Aorta (tissue), 5 donors: Measurements from ENCODE around the gene CDK14. TPM values are rescaled to one million over a fixed set of nuclear protein-coding genes. Genes with fewer than 3 reads are reported as not detected.

Experiments
- ATAC-seq: fragments of 200-7000 bp; cut with Tn5 transposase; one replicate; pipeline ENCODE4 v1.9.1; 2022; ENCODE audit warnings: moderate library complexity; ENCODE audit not compliant: low FRiP score
- DNase-seq, 2 donors: peaks; one replicate each; pipeline ENCODE4 v3.0.0-alpha.2; 2020
- H3K27ac ChIP-seq, 2 donors: one replicate each; pipeline ENCODE4 v1.5.1; 2013; ENCODE audit warnings: low read length in 2 of 2, mild to moderate bottlenecking in 2 of 2, moderate library complexity in 2 of 2, control low read depth in 1 of 2, inconsistent platforms in 1 of 2, low read depth in 1 of 2
- H3K27me3 ChIP-seq, 2 donors: one replicate each; pipeline ENCODE4 v1.6.1; 2013; ENCODE audit warnings: control low read depth in 1 of 2, low read length in 1 of 2, mild to moderate bottlenecking in 1 of 2, moderate library complexity in 1 of 2; ENCODE audit not compliant: insufficient read depth in 2 of 2, control insufficient read depth in 1 of 2
- H3K36me3 ChIP-seq, 2 donors: one replicate each; pipeline ENCODE4 v1.6.1; 2013; ENCODE audit warnings: control low read depth in 1 of 2, low read length in 1 of 2, mild to moderate bottlenecking in 1 of 2; ENCODE audit not compliant: insufficient read depth in 2 of 2, control insufficient read depth in 1 of 2
- H3K4me1 ChIP-seq, 2 donors: one replicate each; pipeline ENCODE4 v1.6.1; 2013; ENCODE audit warnings: low read length in 2 of 2, control low read depth in 1 of 2, mild to moderate bottlenecking in 1 of 2, moderate library complexity in 1 of 2; ENCODE audit not compliant: insufficient read depth in 2 of 2, control insufficient read depth in 1 of 2
- H3K4me3 ChIP-seq, 2 donors: one replicate each; pipeline ENCODE4 v1.5.1; 2013; ENCODE audit warnings: low read length in 2 of 2, control low read depth in 1 of 2, mild to moderate bottlenecking in 1 of 2
- H3K9me3 ChIP-seq: one replicate; pipeline ENCODE4 v1.6.1; 2013; ENCODE audit warnings: mild to moderate bottlenecking, low read length; ENCODE audit not compliant: control insufficient read depth
- WGBS, 2 donors: extraction: QIAGEN DNeasy Blood & Tissue Kit; methylation state at CpG; one replicate each; pipeline ENCODE4 v1.1.7; 2013; 5-methylcytosine and 5-hydroxymethylcytosine counted together
- intact Hi-C, 2 donors: fragments of 100-400 bp; cut with DNase I; formaldehyde crosslinking; loops; one replicate each; pipeline versions ENCODE4 v1.14.2 to v1.15.0; 2022
- polyA plus RNA-seq, 2 donors: library from polyadenylated mRNA; stranded (reverse); fragments of 200-250 nt; gene quantifications; one replicate each; pipeline ENCODE4 v1.2.3, GENCODE V29; 2013
- total RNA-seq, 2 donors: library from RNA; stranded (reverse); fragmentation: NEBNext Ultra II Directional; extraction: Animal tissue kit (Norgen Biotek cat#: 25700); gene quantifications; one replicate each; pipeline ENCODE4 v1.2.1, GENCODE V29; 2021
- donor health status: healthy with polysubstance abuse.
- donor health status: Bipolar disorder and iron deficiency.
- donor health status: DM: no; HTN: no; CAD: no.
- donor health status: DM: no; HTN: no; CAD: no.
- donor health status: DM: yes; HTN: yes; CAD: no.

The CDK14 gene
- total and polyA plus RNA-seq, 4 donors = 4.6 to 72.4 (median 29.5) TPM

DNA sequence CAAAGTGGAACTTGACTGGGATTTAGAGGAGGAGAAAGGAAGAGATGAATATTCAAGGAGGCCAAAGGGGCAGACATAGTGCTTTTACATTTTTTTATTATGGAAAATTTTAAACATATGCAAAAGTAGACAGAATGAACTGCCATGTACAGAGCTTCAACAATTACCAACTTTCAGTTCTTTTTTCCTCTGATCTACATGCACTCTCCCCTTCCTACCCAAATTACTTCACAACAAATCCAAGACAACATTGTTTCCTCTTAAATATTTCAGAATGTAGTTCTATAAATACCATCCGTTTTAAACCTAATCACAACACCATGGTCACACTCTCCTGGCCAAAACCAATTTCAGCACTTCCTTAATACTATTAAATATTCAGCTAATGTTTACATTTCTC lies 584.6 kb downstream of the CDK14 start:
- DNase-seq (no peak), ATAC-seq (no peak)
- WGBS, 2 donors = 5 to 6% methylated on average over 1 of the region's 1 CpG
- H3K27me3 ChIP-seq = no peaks in the 10 kb centered on the region
- no peaks in the 10 kb centered on the region for H3K4me1 ChIP-seq
- intact Hi-C loops = no loop called here
- no peaks in the 10 kb centered on the region for H3K36me3 ChIP-seq
- no peak overlapping the region for H3K27ac ChIP-seq
- H3K4me3 ChIP-seq = no peak overlapping the region
- H3K9me3 ChIP-seq = no peaks in the 10 kb centered on the region

DNA sequence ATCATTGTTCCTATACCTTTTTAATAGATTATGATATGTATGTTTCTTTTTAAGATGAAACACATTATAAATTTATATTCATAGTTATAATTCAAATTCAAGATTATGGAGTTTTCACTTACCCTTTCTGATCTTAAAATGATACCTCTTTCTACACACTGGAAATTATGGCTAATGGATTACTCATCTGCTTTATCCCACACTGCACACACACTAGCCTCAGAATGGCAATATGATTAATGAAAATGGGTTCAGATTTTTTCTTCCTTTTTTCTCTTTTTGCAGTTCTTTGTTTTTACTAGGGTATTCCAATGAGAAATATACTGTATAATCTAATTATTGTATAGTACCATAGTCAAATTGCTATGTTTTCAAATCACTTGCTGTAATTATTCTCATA lies 585.8 kb downstream of the CDK14 start:
- H3K4me1 ChIP-seq = no peaks in the 10 kb centered on the region
- H3K27ac ChIP-seq = no peak overlapping the region
- DNase-seq (no peak), ATAC-seq (no peak)
- no peaks in the 10 kb centered on the region for H3K9me3 ChIP-seq
- H3K36me3 ChIP-seq = no peaks in the 10 kb centered on the region
- no peaks in the 10 kb centered on the region for H3K27me3 ChIP-seq
- no peak overlapping the region for H3K4me3 ChIP-seq
- intact Hi-C loops = no loop called here

DNA sequence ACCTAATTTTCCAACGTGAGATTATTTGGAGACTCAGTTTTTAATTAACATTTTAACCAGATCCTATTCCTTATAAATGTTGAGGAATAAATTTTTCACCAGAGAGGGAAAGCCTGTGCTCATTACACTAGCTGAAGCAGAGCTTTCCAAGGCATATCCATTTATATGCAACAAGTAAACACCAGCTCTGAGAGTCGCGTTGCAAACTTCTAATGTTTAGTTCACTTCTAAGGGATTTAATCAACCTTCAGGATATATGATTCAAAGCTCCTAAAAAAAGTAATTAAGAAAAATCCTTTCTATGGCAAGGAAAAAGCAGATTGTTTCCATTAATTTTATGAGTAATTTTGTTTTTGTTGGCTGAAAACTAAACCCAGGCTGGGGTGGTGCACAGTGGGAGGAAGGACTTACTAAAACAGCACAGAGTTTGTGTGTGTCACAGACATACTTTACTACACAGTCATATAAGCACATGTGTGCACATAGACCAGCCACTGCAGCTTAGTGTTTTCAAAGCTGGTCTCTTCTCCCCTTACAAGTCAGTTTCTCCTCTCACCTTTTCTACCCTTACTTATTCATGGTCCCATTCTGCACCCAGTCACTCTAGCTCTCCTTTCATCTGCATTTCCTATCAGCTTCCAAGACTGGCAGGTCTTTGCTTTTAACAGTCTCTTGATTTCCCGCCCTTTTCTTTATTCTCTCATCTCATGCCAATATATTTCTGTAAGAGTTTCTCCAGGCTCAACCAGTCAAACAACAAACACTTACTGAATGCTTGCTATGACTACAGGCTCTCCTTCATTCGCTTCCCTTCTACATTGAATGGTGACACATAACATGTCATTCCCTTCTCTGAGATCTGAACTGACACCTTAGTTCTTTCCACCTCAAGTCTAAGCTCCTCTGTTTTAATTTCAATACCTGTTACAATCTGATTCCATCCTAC lies 587.0 kb downstream of the CDK14 start:
- Histone ChIP-seq H3K4me1 (no peaks in the 10 kb centered on the region), H3K36me3 (no peaks in the 10 kb centered on the region), H3K27me3 (no peaks in the 10 kb centered on the region), H3K4me3 (no peak overlapping the region), H3K27ac (no peak overlapping the region), H3K9me3 (no peaks in the 10 kb centered on the region)
- no peak for DNase-seq
- intact Hi-C loops = no loop called here
- ATAC-seq = peak; percentile 57
- 26 to 48% methylated on average over 5 of the region's 5 CpGs for WGBS, 2 donors

DNA sequence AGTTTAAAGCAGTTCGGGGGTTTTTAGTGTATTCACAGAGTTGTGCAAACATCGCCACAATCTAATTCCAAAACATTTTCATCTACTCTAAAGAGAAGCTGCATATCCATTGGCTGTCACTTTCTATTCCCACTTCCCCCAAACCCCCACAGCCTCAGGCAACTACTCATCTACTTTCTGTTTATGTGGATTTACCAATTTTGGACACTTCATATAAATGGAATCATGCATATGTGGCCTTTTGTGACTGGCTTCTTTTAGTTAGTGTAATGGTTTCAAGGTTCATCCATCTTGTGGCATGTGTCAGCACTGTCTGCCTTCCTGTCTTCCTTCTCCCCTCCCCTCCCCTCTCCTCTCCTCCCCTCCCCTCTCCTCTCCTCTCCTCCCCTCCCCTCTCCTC lies 589.6 kb downstream of the CDK14 start:
- 94 to 98% methylated on average over 2 of the region's 2 CpGs for WGBS, 2 donors
- H3K4me3 ChIP-seq = no peak overlapping the region
- intact Hi-C loops = no loop called here
- H3K36me3 ChIP-seq = no peaks in the 10 kb centered on the region
- DNase-seq (no peak), ATAC-seq (no peak)
- no peaks in the 10 kb centered on the region for H3K9me3 ChIP-seq
- H3K4me1 ChIP-seq = no peaks in the 10 kb centered on the region
- H3K27ac ChIP-seq = no peak overlapping the region
- no peaks in the 10 kb centered on the region for H3K27me3 ChIP-seq

DNA sequence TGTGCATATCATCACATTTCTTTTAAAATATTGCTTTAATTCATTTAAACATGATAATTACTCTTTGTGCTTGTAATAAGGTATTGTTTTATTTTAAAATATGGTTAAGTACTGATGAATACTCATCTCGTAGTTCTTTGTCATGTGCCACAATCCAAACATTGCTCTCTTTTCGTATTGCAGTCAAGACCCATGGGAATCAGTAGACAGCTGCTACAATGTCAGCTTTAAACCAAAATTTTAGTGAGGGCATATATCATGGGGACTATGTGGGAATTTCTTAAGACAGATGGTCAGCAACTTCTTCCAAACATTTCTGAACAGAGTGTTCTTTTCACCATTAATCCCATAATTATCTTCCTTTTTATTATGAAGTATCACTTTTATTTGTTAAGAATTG lies 590.9 kb downstream of the CDK14 start:
- WGBS, 2 donors = 83 to 93% methylated on average over 2 of the region's 2 CpGs
- intact Hi-C loops = no loop called here
- H3K9me3 ChIP-seq = no peaks in the 10 kb centered on the region
- H3K27me3 ChIP-seq = no peaks in the 10 kb centered on the region
- no peaks in the 10 kb centered on the region for H3K4me1 ChIP-seq
- H3K4me3 ChIP-seq = no peak overlapping the region
- ATAC-seq (no peak), DNase-seq (no peak)
- H3K27ac ChIP-seq = no peak overlapping the region
- H3K36me3 ChIP-seq = no peaks in the 10 kb centered on the region

DNA sequence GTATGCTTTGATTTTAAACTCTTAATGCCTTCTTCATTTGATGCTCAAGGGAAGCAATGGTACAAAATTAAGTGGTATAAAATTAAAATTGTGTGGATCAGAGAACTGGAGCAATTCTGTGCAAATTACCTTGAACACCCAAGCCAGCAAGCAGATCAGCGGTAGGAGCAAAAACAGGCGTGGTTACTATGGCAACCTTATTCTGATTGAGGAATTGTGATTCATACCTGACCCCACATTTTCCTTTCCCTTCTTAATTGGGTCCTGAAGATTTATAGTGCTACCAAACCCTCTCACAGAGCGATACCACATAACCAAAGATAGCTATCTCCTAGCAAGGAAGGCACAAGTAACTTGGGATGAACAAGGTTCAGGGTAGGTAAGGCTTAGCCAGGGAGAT lies 595.6 kb downstream of the CDK14 start:
- no peaks in the 10 kb centered on the region for H3K9me3 ChIP-seq
- ATAC-seq (no peak), DNase-seq (no peak)
- no peaks in the 10 kb centered on the region for H3K36me3 ChIP-seq
- H3K4me3 ChIP-seq = no peak overlapping the region
- 90 to 93% methylated on average over 3 of the region's 3 CpGs for WGBS, 2 donors
- peaks cover 0 to 3% of the 10 kb centered on the region in 2 donors for H3K4me1 ChIP-seq
- no peaks in the 10 kb centered on the region for H3K27me3 ChIP-seq
- H3K27ac ChIP-seq = no peak overlapping the region
- intact Hi-C loops = no loop called here

- Histone ChIP-seq H3K36me3 (no peaks in the 10 kb centered on the region), H3K27me3 (no peaks in the 10 kb centered on the region), H3K4me3 (no peak overlapping the region), H3K9me3 (no peaks in the 10 kb centered on the region), H3K27ac (no peak overlapping the region), H3K4me1 (peaks cover 0 to 3% of the 10 kb centered on the region in 2 donors)
- intact Hi-C loops = no loop called here
- ATAC-seq = no peak
- 45 to 50% methylated on average over 1 of the region's 1 CpG for WGBS, 2 donors
- no peak for DNase-seq
Observed at GRCh38 chr7:91193141-91193540, 597.0 kb downstream of the CDK14 start.

DNA sequence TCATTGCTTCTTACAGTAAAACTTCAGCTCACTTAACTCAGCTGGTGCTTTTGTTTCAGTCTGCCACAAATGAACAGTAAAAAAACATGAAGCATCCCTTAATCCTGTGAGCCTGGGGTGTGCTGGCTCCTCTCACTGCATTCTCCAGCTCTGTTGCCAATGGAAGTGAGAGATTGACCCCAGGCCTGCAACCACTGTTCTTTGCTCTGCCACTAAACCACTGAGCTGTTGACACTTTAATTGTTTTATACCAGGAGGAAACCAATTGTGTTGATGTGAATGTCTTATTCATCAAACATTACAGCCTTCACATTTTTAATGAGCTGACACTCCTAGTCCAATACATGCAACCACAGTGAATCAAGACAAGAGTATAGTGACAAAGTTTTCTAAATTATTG lies 598.7 kb downstream of the CDK14 start:
- H3K36me3 ChIP-seq = no peaks in the 10 kb centered on the region
- H3K27ac ChIP-seq = no peak overlapping the region
- DNase-seq (no peak), ATAC-seq (no peak)
- H3K4me1 ChIP-seq = peaks cover 0 to 3% of the 10 kb centered on the region in 2 donors
- no peaks in the 10 kb centered on the region for H3K9me3 ChIP-seq
- intact Hi-C loops = no loop called here
- no peak overlapping the region for H3K4me3 ChIP-seq
- H3K27me3 ChIP-seq = no peaks in the 10 kb centered on the region

DNA sequence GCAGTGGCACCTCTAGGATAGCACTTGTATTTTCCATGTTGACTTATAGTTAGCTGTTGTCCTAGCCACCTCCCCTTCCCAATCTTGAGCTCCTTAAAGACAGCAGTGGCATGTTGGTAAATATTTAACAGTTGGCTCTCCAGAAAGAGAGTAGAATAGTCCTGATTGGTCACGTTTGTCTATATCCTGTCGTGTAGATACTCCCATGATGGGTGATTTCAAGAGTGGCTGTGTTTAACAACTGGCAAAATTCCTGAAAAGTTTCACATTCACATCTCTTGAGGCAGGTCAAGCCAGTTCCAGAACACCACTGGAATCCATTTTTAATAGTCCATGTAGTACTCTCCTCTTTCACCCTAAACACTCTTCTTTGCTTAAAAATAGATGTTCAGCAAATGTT lies 599.9 kb downstream of the CDK14 start:
- intact Hi-C loops = no loop called here
- no peaks in the 10 kb centered on the region for H3K36me3 ChIP-seq
- H3K4me1 ChIP-seq = peaks cover 0 to 3% of the 10 kb centered on the region in 2 donors
- 72 to 83% methylated on average over 2 of the region's 2 CpGs for WGBS, 2 donors
- DNase-seq (no peak), ATAC-seq (no peak)
- H3K9me3 ChIP-seq = no peaks in the 10 kb centered on the region
- no peak overlapping the region for H3K4me3 ChIP-seq
- no peaks in the 10 kb centered on the region for H3K27me3 ChIP-seq
- no peak overlapping the region for H3K27ac ChIP-seq
